Right lobe of liver (tissue), 4 donors: ENCODE measurements around the gene P2RX7.

Experiments used
- POLR2A ChIP-seq: fragments of 450-650 bp; IDR thresholded peaks from one replicate; pipeline ENCODE4 v1.6.1; 2017; ENCODE audit warnings: antibody characterized with exemption, mild to moderate bottlenecking
- TF ChIP-seq, protein P1 (sequence below), 4 donors: fragments of 200-600 bp in 3 of 4; fragments of 450-650 bp in 1 of 4; IDR thresholded peaks; one replicate each; pipeline versions ENCODE4 v1.5.1 to v1.8.0; 2016 to 2022; ENCODE audit warnings: antibody characterized with exemption in 4 of 4, mild to moderate bottlenecking in 2 of 4
- donor health status: DM: no; HTN: no; CAD: no.
- donor health status: DM: no; HTN: no; CAD: no.
- donor health status: DM: no; HTN: yes; CAD: no.

DNA sequence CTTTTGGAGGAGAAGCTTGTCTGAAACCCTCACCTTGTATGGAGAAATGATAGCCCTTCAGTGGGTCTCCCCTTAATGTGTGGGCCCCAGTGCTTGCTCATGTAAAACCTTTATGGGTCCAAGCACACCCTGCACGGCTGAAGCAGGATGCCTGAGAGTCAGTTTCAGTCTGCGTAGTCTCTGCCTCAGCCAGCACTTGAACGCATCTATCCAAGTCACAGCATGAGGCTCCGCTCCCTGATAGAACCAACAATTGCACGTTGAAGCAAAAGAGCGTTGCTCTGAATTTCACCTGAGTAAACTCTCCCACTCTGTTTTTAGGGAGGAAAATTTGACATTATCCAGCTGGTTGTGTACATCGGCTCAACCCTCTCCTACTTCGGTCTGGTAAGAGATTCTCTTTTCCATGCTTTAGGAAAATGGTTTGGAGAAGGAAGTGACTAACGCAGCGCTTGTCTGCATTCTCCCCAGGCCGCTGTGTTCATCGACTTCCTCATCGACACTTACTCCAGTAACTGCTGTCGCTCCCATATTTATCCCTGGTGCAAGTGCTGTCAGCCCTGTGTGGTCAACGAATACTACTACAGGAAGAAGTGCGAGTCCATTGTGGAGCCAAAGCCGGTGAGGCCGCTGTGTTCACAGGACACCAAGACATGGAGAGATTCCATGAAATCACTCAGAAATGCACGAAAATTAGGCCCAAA lies 44.3 kb downstream of the P2RX7 start:
- TF ChIP-seq, protein P1, sequence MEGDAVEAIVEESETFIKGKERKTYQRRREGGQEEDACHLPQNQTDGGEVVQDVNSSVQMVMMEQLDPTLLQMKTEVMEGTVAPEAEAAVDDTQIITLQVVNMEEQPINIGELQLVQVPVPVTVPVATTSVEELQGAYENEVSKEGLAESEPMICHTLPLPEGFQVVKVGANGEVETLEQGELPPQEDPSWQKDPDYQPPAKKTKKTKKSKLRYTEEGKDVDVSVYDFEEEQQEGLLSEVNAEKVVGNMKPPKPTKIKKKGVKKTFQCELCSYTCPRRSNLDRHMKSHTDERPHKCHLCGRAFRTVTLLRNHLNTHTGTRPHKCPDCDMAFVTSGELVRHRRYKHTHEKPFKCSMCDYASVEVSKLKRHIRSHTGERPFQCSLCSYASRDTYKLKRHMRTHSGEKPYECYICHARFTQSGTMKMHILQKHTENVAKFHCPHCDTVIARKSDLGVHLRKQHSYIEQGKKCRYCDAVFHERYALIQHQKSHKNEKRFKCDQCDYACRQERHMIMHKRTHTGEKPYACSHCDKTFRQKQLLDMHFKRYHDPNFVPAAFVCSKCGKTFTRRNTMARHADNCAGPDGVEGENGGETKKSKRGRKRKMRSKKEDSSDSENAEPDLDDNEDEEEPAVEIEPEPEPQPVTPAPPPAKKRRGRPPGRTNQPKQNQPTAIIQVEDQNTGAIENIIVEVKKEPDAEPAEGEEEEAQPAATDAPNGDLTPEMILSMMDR (IDR thresholded peaks at IDR 0.05) = no peak
- no peak for TF ChIP-seq POLR2A
